ENCODE data around the gene RAB30. TPM values are rescaled to one million over a fixed set of nuclear protein-coding genes. Genes with fewer than 3 reads are reported as not detected.

RAB30 gene
- total and polyA plus RNA-seq, 7 donors = 6.0 to 29.9 (median 24.0) TPM

- Histone ChIP-seq H3K27me3 (no peaks in the 10 kb centered on the region), H3K4me1 (no peaks in the 10 kb centered on the region), H3K4me3 (no peak overlapping the region), H3K9me3 (no peaks in the 10 kb centered on the region), H3K36me3 (no peaks in the 10 kb centered on the region), H3K27ac (no peak overlapping the region)
- no peak for DNase-seq
- 87 to 94% methylated on average over 1 of the region's 1 CpG for WGBS, 2 donors
- intact Hi-C loops (cut with DNase I) = no loop called here
- TF ChIP-seq POLR2A (IDR thresholded peaks at IDR 0.05) (no peak), EP300 (IDR thresholded peaks at IDR 0.05) (no peak), POLR2AphosphoS5 (IDR thresholded peaks at IDR 0.05) (no peak)
- TF ChIP-seq, protein P1, sequence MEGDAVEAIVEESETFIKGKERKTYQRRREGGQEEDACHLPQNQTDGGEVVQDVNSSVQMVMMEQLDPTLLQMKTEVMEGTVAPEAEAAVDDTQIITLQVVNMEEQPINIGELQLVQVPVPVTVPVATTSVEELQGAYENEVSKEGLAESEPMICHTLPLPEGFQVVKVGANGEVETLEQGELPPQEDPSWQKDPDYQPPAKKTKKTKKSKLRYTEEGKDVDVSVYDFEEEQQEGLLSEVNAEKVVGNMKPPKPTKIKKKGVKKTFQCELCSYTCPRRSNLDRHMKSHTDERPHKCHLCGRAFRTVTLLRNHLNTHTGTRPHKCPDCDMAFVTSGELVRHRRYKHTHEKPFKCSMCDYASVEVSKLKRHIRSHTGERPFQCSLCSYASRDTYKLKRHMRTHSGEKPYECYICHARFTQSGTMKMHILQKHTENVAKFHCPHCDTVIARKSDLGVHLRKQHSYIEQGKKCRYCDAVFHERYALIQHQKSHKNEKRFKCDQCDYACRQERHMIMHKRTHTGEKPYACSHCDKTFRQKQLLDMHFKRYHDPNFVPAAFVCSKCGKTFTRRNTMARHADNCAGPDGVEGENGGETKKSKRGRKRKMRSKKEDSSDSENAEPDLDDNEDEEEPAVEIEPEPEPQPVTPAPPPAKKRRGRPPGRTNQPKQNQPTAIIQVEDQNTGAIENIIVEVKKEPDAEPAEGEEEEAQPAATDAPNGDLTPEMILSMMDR (IDR thresholded peaks at IDR 0.05) = no peak
Measured at GRCh38 chr11:83105168-83105567, 33.5 kb upstream of the RAB30 start.

DNA sequence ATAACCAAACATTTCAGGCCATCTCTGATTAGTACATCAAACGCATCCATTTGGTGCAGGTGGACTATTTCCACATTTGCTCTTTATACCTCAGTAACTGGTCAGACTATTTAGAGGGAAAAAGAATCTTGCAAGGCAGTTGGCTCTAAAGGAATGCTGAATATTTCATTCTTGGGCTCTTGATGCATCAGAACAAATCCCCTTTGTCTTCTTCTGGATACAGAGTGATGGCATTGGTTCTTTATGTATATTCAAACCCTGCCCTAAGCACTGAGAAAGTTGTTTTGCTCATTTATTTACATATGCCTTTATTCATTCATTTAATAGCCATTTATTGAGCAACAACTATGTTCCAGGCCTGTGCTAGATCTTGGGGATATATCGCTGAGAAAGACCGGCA, 31.1 kb upstream of the RAB30 start:
- 90 to 92% methylated on average over 3 of the region's 3 CpGs for WGBS, 2 donors

GRCh38 chr11:83097429-83098075, 25.9 kb upstream of the RAB30 start:
- intact Hi-C loops (cut with DNase I) = no loop called here
- no peaks in the 10 kb centered on the region for H3K27me3 ChIP-seq
- peaks cover 0 to 23% (median 3%) of the 10 kb centered on the region in 4 donors for H3K4me1 ChIP-seq
- TF ChIP-seq, protein P1 (IDR thresholded peaks at IDR 0.05) = no peak
- TF ChIP-seq POLR2AphosphoS5 (IDR thresholded peaks at IDR 0.05) (no peak), EP300 (IDR thresholded peaks at IDR 0.05) (no peak)
- no peaks in the 10 kb centered on the region for H3K9me3 ChIP-seq
- DNase-seq = no peak
- H3K4me3 ChIP-seq = no peak overlapping the region
- no peaks in the 10 kb centered on the region for H3K36me3 ChIP-seq
- no peak overlapping the region for H3K27ac ChIP-seq
- 69 to 75% methylated on average over 3 of the region's 3 CpGs for WGBS, 2 donors

More for the DNA sequence above, 31.1 kb upstream of the RAB30 start:
- H3K36me3 ChIP-seq = no peaks in the 10 kb centered on the region
- H3K9me3 ChIP-seq = no peaks in the 10 kb centered on the region
- no peak overlapping the region for H3K27ac ChIP-seq
- TF ChIP-seq, protein P1 (IDR thresholded peaks at IDR 0.05) = no peak
- no peak for TF ChIP-seq EP300 (IDR thresholded peaks at IDR 0.05)
- no peak for TF ChIP-seq POLR2A (IDR thresholded peaks at IDR 0.05)
- no peak for TF ChIP-seq POLR2AphosphoS5 (IDR thresholded peaks at IDR 0.05)
- intact Hi-C loops (cut with DNase I) = no loop called here
- no peak overlapping the region for H3K4me3 ChIP-seq
- no peak for DNase-seq
- no peaks in the 10 kb centered on the region for H3K27me3 ChIP-seq
- no peaks in the 10 kb centered on the region for H3K4me1 ChIP-seq

- no peak overlapping the region for H3K4me3 ChIP-seq
- 63 to 75% methylated on average over 2 of the region's 2 CpGs for WGBS, 2 donors
- H3K9me3 ChIP-seq = no peaks in the 10 kb centered on the region
- intact Hi-C loops (cut with DNase I) = no loop called here
- H3K27ac ChIP-seq = no peak overlapping the region
- TF ChIP-seq, protein P1 (IDR thresholded peaks at IDR 0.05) = no peak
- TF ChIP-seq EP300 (IDR thresholded peaks at IDR 0.05) (no peak), POLR2AphosphoS5 (IDR thresholded peaks at IDR 0.05) (no peak), POLR2A (IDR thresholded peaks at IDR 0.05) (no peak)
- no peak for DNase-seq
- H3K36me3 ChIP-seq = no peaks in the 10 kb centered on the region
- no peaks in the 10 kb centered on the region for H3K27me3 ChIP-seq
- peaks cover 0 to 25% (median 5%) of the 10 kb centered on the region in 4 donors for H3K4me1 ChIP-seq
Measured at GRCh38 chr11:83093634-83094033, 21.9 kb upstream of the RAB30 start.
